GM18507 (cell line): Measurements from ENCODE around the gene SMYD3.
"Not testable (repeated sequence)": the region's sequence is repeated elsewhere in the genome, so short reads cannot be mapped to it uniquely, and the experiment has no call there.

Experiments used
- DNase-seq: peaks from one replicate; pipeline ENCODE4 v3.0.0; 2011; ENCODE audit warnings: low read depth; ENCODE audit not compliant: insufficient read length; ENCODE audit errors: extremely low spot score
- FAIRE-seq: peaks from 2 replicates; lab custom pipeline; 2011; peaks lifted over from hg19 to GRCh38; lab: Jason Lieb, UNC

SMYD3 gene

DNA sequence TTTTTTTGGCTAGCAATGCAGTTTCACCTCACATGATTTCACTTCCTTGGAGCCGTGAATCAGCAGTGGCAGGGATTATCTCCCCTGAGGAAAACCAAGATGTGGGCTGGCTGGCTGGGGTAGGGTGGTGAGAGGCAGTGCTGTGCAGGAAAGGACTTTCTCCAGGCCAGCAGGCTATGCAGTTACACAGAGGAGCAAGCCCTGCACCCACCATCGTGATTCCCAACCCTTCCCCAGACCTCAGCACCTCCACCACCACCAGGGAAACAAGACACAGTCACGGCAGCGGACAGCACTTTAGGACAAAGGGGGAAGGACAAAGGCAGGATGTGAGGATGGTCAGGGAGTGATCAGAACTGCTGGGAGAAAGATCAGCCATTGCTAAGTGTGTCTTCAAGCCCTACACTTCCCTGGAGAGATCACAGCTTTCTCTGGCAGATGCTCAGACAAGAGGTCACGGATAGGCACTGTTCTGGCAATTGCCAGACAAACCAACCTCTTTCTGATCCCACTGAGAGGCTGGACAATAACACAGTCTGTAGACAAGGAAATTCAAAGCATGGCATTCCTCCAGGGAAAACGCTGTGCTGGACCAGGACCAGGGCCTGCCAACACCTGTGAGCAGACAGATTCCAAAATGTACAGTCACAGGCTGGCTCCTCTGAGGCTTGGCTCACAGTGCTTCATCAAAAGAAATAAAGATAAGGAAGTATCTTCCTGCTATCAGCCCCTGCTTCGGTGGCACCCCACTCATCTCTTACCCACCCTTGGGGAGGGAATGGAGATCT lies 509.4 kb downstream of the SMYD3 start:
- no peak for FAIRE-seq
- no peak for DNase-seq

DNA sequence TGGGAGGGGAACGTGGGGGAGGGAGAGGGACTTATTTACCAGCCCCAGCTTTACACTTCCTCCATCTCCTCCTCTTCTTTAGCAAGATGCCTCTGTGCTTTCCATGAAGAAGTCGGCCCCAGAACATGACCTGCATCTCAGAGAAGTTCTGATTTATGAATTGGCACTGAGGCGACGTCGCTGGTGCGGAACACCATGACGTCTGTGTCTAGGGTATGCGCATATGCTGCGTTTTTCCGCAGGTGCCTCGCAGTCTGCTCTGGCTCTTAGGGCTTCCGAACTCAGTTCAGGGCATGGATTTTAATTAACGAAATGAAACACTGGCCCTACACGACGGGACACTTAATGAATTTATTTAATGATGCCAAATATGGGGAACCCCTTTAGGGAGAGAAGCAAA lies 510.3 kb downstream of the SMYD3 start:
- no peak for FAIRE-seq
- no peak for DNase-seq

DNA sequence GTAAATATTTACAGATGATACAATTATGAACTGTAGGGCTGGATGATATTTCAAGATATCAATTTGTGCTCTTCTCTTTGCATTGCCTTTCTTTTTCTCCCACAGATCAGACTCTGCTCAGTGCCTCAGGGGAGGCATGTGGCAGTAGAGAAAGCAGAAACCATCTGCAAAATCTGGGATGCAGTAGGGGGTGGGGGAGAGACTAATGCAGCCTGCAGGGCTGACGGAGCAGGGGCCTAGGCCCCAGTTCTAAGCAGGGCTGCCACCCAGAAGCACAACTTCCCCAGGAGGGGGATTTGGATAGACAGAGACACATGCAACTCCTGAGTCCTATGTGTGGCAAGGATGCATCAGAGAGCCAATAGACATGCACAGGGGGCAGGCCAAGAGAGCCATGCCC lies 511.6 kb downstream of the SMYD3 start:
- FAIRE-seq: no peak
- no peak for DNase-seq

DNA sequence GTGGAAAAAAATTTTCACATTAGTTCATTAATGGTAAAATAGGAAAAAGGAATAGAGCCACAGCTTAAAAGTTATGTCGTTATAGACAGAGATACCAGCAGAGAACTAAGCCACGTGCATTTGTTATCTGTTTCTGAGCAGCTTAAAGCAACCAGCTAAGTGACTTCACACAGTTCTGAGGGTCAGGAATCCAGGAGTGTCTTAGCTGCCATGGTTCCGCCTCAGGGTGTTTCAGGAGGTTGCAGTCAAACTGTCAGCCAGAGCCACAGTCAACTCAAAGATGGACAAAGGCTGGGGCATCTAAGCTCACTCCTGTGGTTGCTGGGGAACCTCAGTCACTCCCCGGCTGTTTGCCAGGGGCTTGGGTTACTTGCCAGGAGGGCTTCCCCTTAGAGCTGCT lies 515.8 kb downstream of the SMYD3 start:
- DNase-seq (no peak), FAIRE-seq (no peak)

DNA sequence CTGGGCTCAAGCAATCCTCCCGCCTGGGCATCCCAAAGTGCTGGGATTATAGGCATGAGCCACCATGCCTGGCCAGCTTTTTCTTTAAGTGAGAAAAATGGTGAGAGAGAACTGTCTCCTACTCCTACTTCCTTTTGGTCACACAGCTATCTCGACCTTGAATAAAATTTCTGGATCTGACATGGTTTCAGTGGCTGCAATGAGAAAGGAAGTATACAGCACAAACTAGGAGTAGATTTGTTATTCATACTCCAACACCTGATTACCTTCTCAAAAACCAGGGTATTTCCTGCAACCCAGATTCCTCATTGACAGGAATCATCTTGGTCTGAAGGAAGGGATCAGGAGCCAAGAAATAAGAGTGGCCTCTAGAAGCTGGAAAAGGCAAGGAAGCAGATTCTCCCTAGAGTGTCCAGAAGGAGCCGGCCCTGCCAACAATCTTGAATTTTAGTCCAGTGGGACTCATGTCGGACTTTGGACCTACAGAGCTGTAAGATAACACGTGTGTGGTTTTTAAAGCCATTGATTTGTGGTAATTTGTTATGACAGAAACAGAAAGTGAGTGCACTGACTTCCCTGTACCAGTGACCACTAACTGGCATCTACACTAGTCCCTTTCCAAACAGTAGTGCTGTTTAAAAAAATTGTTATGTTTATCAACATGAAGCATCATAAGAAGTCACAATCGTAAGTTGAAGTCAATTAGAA lies 516.6 kb downstream of the SMYD3 start:
- FAIRE-seq: peak; percentile 64

DNA sequence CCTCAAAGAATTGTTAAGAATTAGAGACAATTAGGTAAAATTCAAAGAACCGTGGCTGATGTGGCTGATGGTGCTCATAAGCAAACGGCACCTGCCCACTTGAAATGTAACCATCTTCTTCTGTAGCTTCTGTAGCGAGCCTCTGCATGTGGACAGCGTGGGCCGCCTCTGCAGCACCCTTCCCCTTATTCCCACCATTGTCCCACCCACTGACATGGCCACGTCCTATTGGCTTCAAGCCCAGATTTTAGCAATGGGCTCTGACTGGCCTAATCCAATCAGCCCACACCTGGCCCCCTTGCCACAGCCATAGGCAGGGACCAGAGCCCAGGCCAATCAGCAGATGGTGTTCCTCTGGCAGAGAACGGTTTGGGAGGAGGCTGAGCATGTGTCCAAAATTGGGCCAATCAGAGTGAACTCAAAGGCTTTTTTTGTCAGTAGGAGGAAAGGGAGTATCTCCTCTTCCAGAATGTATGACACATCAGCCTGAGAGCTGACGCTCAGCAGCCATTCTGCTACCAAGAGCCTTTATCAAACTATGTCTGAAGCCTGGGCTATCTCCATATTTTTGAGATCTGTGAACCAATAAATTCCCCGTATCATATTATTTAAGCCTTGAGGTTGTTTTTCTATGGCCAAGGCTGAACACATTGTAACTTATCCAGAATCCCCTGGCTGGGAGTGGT lies 518.5 kb downstream of the SMYD3 start:
- FAIRE-seq: no peak

More for the DNA sequence above, 516.6 kb downstream of the SMYD3 start:
- no peak for DNase-seq

DNA sequence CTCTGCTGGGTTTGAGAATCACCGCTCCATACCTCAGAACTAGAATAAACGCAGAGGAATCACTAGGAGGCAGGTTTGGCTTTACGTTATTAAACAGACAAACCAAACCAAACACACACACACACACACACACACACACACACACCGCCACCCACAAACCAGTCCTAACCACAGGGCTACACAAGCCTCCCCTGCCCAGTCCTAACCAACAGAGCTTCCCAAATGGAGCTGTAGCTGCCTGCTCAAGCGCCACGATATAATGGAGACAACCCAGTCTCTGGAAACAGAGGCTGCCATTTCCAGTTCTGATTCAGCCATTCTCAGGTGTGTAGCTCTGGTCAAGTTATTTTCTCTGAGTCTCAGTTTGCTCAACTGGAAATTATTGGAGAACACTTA lies 519.1 kb downstream of the SMYD3 start:
- DNase-seq (no peak), FAIRE-seq (no peak)

More for the DNA sequence above, 518.5 kb downstream of the SMYD3 start:
- DNase-seq: no peak

DNA sequence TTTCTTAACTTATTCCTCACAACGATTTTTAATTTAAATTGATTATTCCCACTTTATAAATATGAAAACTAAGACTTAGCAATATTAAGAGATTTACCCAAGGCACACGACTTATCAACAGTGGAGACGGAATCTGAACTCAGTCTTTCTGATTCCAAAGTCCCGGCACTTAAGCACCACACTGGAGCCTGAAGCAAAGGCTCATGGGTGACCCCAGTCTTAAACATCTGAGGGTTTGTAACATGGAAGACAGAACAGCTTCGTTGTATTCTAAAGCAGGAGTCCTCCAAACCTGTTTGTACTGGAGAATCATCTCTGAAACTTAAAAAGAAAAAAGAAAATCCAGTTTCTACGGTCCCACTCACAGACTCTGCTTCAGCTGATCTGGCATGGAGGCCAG lies 519.5 kb downstream of the SMYD3 start:
- no peak for DNase-seq
- FAIRE-seq: no peak

DNA sequence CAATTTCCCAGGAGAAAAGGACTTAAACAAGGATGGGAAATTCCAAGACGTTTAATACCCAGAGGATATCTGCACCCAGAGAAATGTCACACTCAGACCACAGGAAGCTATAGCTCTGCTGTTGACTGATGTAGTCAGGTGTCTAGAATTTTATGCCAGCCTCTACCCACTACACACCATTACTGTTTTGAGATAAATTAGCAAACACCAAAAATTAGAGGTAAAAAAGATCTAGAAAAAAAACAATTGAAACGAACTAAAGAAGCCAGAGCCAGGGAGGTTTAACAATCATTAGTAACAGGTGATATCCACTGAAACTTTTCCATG lies 519.9 kb downstream of the SMYD3 start:
- no peak for FAIRE-seq
- DNase-seq: no peak

DNA sequence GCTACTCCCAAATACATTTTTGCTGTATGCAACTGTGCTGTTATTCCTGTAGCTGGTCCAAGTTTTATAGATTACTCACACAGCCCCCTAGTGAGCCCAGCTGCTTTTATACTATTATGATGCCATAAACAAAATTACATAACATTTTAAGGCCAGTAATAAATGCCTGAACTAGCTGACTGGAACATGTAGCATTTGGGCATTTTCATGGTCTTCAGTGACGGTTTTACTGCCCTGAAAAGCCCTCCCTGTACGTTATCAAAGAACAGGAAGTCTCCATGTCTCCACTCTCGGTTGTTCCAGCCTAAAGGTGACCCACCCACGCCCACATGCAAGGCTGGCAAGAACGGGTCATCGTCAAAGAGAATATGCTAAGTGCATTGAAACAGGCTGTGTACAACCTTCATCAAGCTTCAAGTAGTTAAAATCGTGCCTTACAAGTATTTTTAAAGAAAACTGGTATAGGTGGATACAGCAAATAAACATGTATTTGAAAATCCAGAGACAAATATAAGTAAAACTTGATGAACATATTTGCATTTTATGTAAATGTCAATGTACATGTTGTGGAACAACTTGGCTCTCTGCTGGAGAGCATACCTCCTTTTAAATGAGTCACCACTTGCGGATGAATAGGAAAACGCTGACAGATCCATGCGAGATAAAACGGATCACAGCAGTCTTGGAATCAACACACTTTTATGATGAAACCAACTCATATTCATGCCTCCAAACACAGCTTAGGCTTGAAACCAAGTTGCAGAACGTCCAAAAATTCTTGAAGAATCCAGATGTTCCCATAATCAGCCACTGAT lies 520.5 kb downstream of the SMYD3 start:
- DNase-seq: no peak
- FAIRE-seq: no peak

DNA sequence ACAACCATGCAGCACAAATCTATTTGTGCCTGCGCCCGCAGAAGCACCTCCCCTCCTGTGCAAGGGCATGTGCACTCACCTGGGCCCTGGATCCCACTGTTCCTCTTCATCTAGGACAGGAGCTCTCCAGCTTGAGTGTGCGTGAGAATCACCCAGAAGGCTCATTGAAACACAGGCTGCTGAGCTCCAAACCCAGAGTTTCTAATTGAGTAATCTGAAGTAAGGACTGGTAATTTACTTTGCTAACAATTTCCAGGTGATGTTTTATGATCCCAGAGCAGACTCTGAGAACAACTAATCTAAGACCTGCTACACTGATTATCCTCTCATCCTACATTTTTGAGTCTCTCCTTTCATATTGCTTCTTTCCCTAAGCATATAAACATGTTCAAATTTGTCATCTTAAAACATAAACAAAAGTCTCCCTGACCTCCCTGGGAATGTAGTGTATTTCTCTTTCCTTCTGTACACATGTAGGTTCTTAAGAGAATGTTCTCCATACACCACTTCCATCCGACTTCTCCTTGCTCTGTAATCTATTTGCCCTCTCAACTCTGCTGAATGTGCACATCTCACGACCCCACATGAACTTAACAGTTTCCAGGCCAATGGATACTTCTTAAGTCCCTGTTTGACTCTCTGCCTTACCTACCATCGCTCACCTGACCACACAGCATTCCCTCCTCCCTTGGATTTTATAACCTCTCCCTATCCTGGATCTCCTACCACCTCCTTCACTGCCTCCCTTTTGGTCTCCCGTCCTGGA lies 522.5 kb downstream of the SMYD3 start:
- no peak for FAIRE-seq
- no peak for DNase-seq

DNA sequence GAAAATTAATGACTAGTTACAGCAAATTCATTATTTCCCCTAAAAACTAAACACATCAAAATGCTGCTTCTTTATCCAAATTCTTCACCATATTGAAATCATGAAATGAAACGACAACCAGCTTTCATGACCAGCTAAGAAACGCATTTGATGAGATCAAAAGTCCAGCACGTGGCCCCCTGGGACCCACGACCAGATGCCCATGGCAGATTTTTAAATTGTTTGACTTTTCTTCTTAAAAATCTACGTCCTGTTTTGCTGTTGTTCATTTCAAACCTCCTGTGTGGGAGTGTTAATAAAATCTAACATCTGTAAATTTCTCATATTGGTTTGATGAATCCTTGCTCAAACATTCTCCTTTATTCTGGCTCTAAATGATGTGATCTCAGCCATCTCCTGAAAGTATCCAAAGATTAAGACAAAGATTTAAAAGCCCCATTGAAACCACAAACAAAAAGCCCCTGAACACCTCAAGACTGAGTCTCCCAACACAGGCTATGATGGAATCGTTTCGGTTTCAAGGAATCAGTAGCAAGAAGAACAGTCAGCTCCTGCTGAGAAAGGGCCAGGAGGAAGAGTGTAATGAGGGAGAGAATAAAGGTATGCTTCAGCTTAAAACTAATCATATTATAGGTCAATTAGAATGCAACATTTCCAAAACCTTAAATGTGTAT lies 523.6 kb downstream of the SMYD3 start:
- DNase-seq (no peak), FAIRE-seq (no peak)

DNA sequence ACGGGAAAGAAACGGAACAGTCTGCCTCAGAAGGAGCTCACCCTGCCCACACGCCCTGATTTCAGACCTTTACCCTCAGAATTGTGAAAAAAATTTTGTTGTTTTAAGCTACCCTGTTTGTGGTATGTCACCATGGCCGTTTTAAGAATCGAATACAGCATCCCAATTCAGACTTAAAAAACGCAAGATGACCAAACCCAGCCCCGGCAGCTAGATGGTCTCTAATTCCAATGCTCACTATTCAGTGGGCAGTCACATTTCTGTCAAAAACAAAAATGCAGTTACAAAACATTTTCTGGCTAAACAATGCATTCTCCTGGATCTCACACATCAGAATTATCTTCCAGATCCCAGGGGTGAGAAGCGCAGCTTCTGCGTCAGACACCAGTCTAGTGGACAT lies 527.5 kb downstream of the SMYD3 start:
- FAIRE-seq (no peak), DNase-seq (no peak)

DNA sequence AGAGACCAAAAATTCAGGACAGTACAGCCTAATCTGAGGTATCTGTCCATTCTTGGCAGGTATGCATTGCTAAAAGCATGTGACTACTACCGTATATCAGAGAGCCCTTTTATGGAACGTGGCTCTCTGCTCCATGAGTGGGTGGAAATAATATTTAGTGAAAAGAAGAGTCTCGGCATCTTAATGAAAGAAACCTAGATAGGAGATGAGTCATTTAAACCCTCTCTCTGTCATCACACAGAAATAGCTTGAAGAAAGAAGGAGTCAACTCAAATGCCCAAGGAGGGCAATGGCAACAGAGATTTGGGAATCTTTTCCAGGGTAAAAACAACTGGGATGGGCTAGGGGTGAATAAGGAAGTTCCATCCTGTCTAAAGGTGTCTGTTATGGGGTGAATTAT lies 528.2 kb downstream of the SMYD3 start:
- no peak for FAIRE-seq
- no peak for DNase-seq

DNA sequence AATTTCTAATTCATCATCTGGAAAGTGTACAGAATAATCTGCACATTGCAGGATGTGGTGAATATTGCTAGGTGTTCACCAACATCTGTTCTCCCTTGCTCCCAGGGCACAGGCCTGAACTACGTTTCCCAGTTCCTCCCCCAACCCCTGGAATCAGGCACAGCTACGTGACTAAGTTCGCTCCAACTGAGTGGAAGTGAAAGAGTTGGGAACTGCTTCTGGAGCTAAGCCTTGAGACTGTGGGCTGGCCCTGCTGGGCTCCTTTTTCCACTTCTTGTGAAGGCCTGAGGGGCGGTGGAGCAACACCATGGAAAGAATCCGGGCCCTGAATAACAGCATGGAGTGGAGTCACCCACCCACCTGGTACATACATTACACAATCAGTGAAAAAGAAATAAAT lies 534.6 kb downstream of the SMYD3 start:
- no peak for DNase-seq
- no peak for FAIRE-seq

DNA sequence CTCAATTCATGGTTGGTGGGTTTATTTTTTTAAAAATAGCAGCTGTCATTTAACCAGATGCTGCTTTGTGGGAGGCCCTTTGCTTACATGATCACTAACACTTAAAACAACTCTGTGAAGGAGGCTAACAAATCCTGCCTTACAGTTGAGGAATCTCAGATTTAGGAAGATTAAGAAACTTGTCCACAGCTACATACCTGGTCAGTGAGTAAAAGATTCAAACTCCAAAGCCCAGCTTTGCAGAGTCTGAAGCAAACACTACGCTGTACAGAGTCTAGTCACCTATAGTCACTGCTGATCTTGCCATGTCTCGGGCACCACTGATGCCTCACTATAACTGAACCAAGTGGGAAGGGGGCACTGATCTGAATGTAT lies 535.4 kb downstream of the SMYD3 start:
- DNase-seq (no peak), FAIRE-seq (no peak)

DNA sequence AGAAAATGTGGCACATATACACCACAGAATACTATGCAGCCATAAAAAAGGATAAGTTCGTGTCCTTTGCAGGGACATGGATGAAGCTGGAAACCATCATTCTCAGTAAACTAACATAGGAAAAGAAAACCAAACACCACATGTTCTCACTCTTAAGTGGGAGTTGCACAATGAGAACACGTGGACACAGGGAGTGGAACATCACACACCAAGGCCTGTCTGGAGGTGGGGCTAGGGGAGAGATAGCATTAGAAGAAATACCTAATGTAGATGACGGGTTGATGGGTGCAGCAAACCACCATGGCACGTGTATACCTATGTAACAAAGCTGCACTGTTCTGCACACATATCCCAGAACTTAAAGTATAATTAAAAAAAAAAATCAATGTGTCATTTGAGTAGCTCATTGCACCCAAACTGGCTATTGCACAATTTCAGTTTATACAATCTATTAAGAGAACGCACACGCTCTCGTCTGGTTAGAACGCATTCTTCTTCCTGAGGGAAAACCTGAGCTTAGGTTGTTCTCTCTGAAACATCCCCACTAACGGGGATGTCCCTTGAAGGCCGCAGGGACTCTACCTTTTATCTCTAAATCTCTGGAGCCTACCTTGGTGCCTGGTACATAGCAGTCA lies 535.9 kb downstream of the SMYD3 start:
- DNase-seq, FAIRE-seq: not testable (repeated sequence)

DNA sequence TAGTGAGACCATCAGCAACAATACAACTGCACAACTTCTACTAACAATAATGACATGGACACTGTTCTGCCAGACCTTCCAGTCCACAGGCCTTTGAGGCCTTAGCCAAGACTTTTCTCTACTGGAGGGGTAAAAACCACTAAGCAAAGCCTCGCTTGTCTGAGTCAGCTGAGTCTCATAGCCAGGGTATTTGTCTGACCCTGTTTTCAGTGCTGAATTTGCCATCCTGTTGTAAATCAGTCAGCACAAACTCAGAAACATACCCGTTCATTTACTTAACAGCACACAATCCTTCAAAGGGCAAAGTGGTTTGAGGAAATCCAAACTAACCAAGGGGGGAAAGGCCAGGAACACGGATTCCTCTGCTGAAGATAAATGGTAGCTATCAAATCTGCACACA lies 537.8 kb downstream of the SMYD3 start:
- DNase-seq (no peak), FAIRE-seq (no peak)
